LoVo (cell line): ENCODE results near the gene HBEGF.
"Not testable (repeated sequence)": the region's sequence is repeated elsewhere in the genome, so short reads cannot be mapped to it uniquely, and the experiment has no call there.

Experiments used
- DNase-seq: peaks from one replicate; pipeline ENCODE4 v3.0.0-alpha.2; 2016; ENCODE audit warnings: low spot score

HBEGF gene

GRCh38 chr5:140360681-140361479 is 14.5 kb upstream of the HBEGF start:
- DNase-seq = no peak

- DNase-seq = no peak
Observed at GRCh38 chr5:140360101-140360500, 13.7 kb upstream of the HBEGF start, which contains the start of gene SLC4A9. SLC4A9 (plus strand) TSS chr5:140360194; CDS start chr5:140360237, 43 bp downstream.

GRCh38 chr5:140358738-140359310 is 12.4 kb upstream of the HBEGF start:
- no peak for DNase-seq

GRCh38 chr5:140357726-140358093 is 11.3 kb upstream of the HBEGF start:
- peak; percentile 94 for DNase-seq

- DNase-seq = no peak
Observed at GRCh38 chr5:140356853-140357725, 10.7 kb upstream of the HBEGF start.

- DNase-seq = no peak
Observed at GRCh38 chr5:140355546-140355945, 9.1 kb upstream of the HBEGF start.

GRCh38 chr5:140351609-140352334 is 5.4 kb upstream of the HBEGF start:
- DNase-seq = peak; percentile 81

- DNase-seq = no peak
Observed at GRCh38 chr5:140349244-140349643, 2.8 kb upstream of the HBEGF start.

GRCh38 chr5:140348104-140348503 is 1.7 kb upstream of the HBEGF start:
- DNase-seq = peak; percentile 52

- no peak for DNase-seq
Observed at GRCh38 chr5:140347360-140347759, 957 bp upstream of the HBEGF start.

- peak; percentile 44 for DNase-seq
Observed at GRCh38 chr5:140345919-140346347, 470 bp downstream of the HBEGF start.

GRCh38 chr5:140344683-140345423 is 1.6 kb downstream of the HBEGF start:
- DNase-seq = peak; percentile 64

GRCh38 chr5:140343849-140344248 is 2.6 kb downstream of the HBEGF start:
- not testable (repeated sequence) for DNase-seq

- DNase-seq = no peak
Observed at GRCh38 chr5:140342896-140343295, 3.5 kb downstream of the HBEGF start.

GRCh38 chr5:140342287-140342686 is 4.1 kb downstream of the HBEGF start:
- DNase-seq = no peak

- DNase-seq = no peak
Observed at GRCh38 chr5:140341591-140341990, 4.8 kb downstream of the HBEGF start.

- no peak for DNase-seq
Observed at GRCh38 chr5:140340605-140341121, 5.7 kb downstream of the HBEGF start.

GRCh38 chr5:140339636-140340035 is 6.8 kb downstream of the HBEGF start:
- DNase-seq = no peak

GRCh38 chr5:140338908-140339307 is 7.5 kb downstream of the HBEGF start:
- DNase-seq = no peak

- DNase-seq = no peak
Observed at GRCh38 chr5:140338336-140338735, 8.1 kb downstream of the HBEGF start.

GRCh38 chr5:140337880-140338279 is 8.5 kb downstream of the HBEGF start:
- no peak for DNase-seq
